Measurements from ENCODE around the gene ATP6V0D1. TPM values are rescaled to one million over a fixed set of nuclear protein-coding genes. Genes with fewer than 3 reads are reported as not detected.
"Not testable (repeated sequence)": the region's sequence is repeated elsewhere in the genome, so short reads cannot be mapped to it uniquely, and the experiment has no call there.

Gene ATP6V0D1
- total and polyA plus RNA-seq, 2 donors, result 50.0 to 92.5 TPM

DNA sequence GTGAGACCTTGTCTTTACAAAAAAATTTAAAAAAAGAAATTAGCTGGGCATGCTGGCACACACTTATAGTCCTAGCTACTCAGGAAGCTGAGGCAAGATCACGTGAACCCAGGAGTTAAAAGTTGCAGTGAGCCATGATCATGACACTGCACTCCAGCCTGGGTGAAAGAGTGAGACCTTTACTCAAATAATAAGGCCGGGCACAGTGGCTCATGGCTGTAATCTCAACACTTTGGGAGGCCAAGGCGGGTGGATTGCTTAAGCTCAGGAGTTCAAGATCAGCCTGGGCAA is 36.1 kb upstream of the ATP6V0D1 start:
- Histone ChIP-seq H3K36me3 (ENCODE audit: insufficient read depth) (no peaks in the 10 kb centered on the region), H3K4me1 (ENCODE audit: insufficient read depth) (no peaks in the 10 kb centered on the region), H3K27ac (ENCODE audit: low read depth) (no peak overlapping the region), H3K4me3 (ENCODE audit: low read depth, low read length) (no peak overlapping the region)
- WGBS, result 80% methylated on average over 3 of the region's 3 CpGs
- DNase-seq (ENCODE audit: extremely low spot score), result no peak

DNA sequence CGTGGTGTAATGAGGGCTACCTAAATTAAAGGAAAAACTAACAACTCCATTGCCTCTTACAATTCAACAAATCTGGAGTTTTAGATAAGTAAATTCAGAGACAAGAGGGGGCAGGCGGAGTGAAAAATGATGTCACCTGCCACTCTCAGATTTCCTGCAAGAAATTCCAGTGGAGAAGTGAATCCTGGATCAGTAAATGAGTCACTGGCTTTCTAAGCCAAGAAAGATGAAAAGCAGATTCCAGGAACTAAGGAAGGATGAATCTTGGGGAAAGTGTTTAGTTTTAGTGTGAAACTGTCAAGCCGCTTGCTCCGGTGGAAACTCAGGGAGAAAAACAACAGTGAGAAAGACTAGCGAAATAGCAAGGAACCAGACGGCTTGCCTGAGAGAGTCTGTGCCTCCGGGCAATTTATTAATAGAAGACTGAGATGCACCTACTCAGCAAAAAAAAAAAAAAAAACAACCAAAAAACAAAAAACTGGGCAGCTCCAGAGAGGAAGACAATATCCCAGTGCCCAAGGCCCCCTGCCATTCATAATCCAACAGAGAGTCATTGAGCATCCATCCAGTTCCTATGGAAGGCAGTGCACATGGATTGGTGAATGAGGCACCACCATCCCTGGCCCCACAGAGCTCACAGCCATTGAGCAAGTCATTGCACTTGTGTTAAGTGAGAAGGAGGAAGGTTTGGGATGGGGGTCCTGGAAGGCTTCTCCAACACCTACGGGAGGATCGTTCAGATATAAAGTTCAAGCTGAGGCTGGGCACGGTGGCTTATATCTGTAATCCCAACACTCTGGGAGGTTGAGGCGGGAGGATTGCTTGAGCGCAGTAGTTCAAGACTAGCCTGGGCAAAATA is 35.6 kb upstream of the ATP6V0D1 start:
- no peaks in the 10 kb centered on the region for H3K4me1 ChIP-seq (ENCODE audit: insufficient read depth)
- no peaks in the 10 kb centered on the region for H3K36me3 ChIP-seq (ENCODE audit: insufficient read depth)
- H3K4me3 ChIP-seq (ENCODE audit: low read depth, low read length), result no peak overlapping the region
- no peak for DNase-seq (ENCODE audit: extremely low spot score)
- 72% methylated on average over 12 of the region's 12 CpGs for WGBS
- H3K27ac ChIP-seq (ENCODE audit: low read depth), result no peak overlapping the region

DNA sequence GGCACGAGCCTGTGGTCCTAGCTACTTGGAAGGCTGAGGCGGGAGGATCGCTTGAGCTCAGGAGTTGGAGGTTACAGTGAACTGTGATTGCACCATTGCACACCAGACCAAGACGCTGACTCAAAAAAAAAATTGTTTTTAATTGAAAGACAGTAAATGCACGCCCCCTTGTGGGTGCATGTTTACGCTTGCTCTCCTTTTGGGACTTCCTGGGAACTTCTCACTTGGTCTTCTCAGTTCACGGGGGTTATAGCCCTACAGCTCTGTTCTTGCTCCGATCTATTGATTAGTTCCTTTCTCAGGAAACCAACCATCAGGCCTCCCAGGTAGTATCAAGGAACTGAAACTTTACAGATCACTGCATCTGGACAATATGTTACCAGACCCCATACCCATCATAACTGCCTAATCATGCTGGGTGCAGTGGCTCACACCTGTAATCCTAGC is 33.4 kb upstream of the ATP6V0D1 start:
- no peak for DNase-seq (ENCODE audit: extremely low spot score)
- Histone ChIP-seq H3K4me1 (ENCODE audit: insufficient read depth) (no peaks in the 10 kb centered on the region), H3K27ac (ENCODE audit: low read depth) (no peak overlapping the region), H3K36me3 (ENCODE audit: insufficient read depth) (no peaks in the 10 kb centered on the region), H3K4me3 (ENCODE audit: low read depth, low read length) (no peak overlapping the region)
- 12% methylated on average over 8 of the region's 8 CpGs for WGBS

DNA sequence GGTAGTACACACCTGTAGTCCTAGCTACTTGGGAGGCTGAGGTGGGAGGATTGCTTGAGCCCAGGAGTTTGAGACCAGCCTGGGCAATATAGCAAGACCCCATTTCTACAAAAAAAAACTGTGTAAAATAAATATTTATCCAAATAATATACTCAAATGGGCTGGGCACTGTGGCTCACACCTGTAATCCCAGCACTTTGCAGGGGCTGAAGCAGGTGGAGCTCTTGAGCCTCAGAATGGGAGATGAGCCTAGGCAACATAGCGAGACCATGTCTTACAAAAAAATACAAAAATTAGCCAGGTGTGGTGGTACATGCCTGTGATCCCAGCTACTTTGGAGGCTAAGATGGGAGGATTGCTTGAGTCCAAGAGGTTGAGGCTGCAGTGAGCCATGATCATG is 32.9 kb upstream of the ATP6V0D1 start:
- H3K4me1 ChIP-seq (ENCODE audit: insufficient read depth); H3K27ac ChIP-seq (ENCODE audit: low read depth); H3K36me3 ChIP-seq (ENCODE audit: insufficient read depth); DNase-seq (ENCODE audit: extremely low spot score); H3K4me3 ChIP-seq (ENCODE audit: low read depth, low read length): not testable (repeated sequence)
- 94% methylated on average over 1 of the region's 1 CpG for WGBS

DNA sequence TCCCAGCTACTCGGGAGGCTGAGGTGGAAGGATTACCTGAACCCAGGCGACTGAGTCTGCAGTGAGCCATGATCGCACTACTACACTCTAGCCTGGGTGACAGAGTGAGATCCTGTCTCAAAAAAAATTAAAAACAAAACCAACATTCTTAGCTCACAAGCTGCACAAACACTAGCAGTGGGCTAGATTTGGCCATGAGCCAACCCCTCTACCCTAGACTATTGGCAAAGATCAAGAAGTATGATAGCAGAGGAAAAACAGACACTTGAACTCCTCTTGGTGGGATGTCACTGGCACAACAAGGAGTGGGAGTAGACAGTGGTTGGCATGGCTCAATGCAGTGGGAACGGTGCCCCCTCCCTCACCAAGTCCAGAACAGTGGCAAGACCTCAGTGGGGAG is 28.1 kb upstream of the ATP6V0D1 start:
- 84% methylated on average over 4 of the region's 4 CpGs for WGBS
- no peak overlapping the region for H3K27ac ChIP-seq (ENCODE audit: low read depth)

DNA sequence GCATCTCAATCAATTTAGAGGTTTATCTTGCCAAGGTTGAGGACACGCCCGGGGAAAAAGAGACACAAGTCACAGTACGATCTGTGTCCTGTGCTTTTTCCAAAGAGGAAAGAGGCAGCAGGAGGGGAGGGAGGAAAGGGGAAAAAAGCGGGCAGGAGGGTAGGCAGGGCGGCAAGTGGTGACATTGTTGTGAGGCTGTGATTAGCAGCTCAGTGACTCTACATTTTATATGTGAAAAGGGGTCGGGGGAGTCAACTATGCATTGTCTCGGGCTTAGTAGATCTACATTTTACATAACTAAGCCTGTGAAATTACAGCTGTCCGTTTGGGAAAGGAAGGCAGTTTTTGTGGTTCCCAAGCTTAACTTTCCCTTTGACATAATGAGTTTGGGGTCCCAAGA is 25.5 kb upstream of the ATP6V0D1 start:
- WGBS, result 66% methylated on average over 8 of the region's 8 CpGs
- DNase-seq (ENCODE audit: extremely low spot score), result no peak
- Histone ChIP-seq H3K27ac (ENCODE audit: low read depth) (no peak overlapping the region), H3K4me3 (ENCODE audit: low read depth, low read length) (no peak overlapping the region), H3K4me1 (ENCODE audit: insufficient read depth) (no peaks in the 10 kb centered on the region), H3K36me3 (ENCODE audit: insufficient read depth) (no peaks in the 10 kb centered on the region)

More for the DNA sequence above, 28.1 kb upstream of the ATP6V0D1 start:
- DNase-seq (ENCODE audit: extremely low spot score), result no peak
- Histone ChIP-seq H3K4me1 (ENCODE audit: insufficient read depth) (no peaks in the 10 kb centered on the region), H3K4me3 (ENCODE audit: low read depth, low read length) (no peak overlapping the region), H3K36me3 (ENCODE audit: insufficient read depth) (no peaks in the 10 kb centered on the region)

DNA sequence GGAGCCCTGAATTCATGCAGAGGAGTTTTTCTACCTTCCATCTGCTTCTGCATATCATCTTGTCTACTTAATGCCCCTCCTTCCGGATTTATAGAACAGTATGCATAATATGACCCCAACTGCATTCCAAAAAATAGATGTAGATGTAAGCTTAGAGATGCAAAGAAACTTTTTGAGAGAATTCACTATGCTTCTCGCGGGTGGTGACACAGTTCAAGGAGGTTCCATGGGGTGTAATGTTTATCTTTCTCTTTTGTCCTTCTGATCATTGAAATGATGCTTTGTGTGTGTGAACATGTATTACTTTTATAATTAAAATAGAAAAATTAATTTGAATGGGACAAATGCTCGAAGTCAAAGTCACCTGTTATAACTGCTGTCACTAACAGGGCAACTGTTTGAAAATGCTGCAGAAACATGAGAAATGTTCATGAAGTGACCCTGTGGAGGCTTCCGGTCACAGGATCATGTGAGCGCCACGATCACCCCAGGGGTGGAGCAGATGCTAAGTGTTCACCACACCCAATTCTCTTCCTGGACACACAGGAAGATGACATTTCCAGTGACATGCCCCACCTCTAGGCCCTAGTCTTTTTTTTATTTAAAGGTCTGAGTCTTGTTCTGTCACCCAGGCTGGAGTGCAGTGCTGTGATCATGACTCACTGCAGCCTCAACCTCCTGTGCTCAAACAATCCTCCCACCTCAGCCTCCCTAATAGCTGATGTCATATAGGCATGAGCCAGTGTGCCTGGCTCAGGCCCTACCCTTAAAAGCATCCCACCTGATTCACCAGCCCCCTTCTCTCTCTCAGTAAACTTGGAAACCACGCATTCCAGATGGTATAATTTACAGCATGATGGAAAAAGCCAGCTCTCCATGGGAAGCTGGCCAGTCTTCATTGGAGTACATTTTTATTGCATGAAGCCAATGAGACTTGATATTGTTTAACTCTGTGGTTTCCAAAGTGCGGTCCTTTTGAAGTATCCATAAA is 23.4 kb upstream of the ATP6V0D1 start:
- no peaks in the 10 kb centered on the region for H3K4me1 ChIP-seq (ENCODE audit: insufficient read depth)
- H3K4me3 ChIP-seq (ENCODE audit: low read depth, low read length), result no peak overlapping the region
- WGBS, result 65% methylated on average over 9 of the region's 9 CpGs
- H3K36me3 ChIP-seq (ENCODE audit: insufficient read depth), result no peaks in the 10 kb centered on the region
- no peak overlapping the region for H3K27ac ChIP-seq (ENCODE audit: low read depth)
- DNase-seq (ENCODE audit: extremely low spot score), result no peak

DNA sequence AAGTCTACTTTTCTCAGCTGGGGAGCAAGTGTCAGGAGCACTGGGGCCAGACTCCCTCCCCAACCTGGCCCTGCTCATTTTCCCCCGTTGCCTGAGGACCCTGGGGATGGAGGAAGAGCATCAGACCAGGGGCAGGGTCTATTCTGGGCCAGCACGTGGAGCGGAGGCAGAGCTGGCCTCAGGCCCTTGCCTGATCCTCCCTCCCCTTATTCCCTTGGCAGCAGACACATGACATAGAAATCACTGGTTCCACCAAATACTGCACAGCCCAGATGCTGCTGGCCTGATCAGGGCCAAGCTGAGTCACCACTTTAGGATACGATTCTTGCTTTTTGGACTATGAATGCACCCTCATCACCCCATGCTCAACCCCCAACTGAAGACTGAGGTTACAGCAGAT is 18.1 kb upstream of the ATP6V0D1 start:
- no peak overlapping the region for H3K27ac ChIP-seq (ENCODE audit: low read depth)
- WGBS, result 59% methylated on average over 4 of the region's 4 CpGs
- no peaks in the 10 kb centered on the region for H3K4me1 ChIP-seq (ENCODE audit: insufficient read depth)
- DNase-seq (ENCODE audit: extremely low spot score), result no peak
- no peaks in the 10 kb centered on the region for H3K36me3 ChIP-seq (ENCODE audit: insufficient read depth)
- no peak overlapping the region for H3K4me3 ChIP-seq (ENCODE audit: low read depth, low read length)

DNA sequence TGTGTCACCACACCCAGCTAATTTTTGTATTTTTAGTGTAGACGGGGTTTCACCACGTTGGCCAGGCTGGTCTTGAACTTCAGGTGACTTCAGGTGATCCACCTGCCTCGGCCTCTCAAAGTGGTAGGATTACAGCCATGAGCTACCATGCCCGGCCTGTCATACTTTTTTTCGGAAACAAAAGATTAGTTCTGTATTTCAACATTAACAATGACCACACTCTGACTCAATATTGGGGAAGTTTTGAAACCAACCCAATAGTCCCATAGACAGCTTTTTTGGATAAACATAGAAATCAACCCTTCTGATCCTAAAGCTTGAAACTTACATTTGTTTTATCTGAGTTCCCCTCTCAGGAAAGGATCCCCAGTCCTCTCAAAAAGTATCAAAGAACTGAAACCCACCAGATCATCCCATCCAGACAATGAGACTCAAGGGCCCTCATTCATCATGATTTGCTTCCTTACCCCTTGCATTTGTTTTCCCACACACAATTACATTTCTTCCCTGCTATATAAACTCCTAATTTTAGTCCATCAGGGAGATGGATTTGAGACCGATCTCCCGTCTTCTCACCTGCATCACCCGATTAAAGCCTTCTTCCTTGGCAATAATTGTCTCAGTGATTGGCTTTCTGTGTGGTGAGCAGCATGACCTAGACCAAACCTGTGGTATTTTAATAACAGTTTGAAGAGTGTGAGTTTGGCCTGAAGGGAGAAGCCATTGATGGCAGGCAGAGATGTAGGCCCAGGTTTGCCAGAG is 9.6 kb upstream of the ATP6V0D1 start:
- no peak for DNase-seq (ENCODE audit: extremely low spot score)
- H3K27ac ChIP-seq (ENCODE audit: low read depth), result no peak overlapping the region
- no peak overlapping the region for H3K4me3 ChIP-seq (ENCODE audit: low read depth, low read length)
- H3K4me1 ChIP-seq (ENCODE audit: insufficient read depth), result no peaks in the 10 kb centered on the region
- WGBS, result 84% methylated on average over 8 of the region's 8 CpGs
- no peaks in the 10 kb centered on the region for H3K36me3 ChIP-seq (ENCODE audit: insufficient read depth)

DNA sequence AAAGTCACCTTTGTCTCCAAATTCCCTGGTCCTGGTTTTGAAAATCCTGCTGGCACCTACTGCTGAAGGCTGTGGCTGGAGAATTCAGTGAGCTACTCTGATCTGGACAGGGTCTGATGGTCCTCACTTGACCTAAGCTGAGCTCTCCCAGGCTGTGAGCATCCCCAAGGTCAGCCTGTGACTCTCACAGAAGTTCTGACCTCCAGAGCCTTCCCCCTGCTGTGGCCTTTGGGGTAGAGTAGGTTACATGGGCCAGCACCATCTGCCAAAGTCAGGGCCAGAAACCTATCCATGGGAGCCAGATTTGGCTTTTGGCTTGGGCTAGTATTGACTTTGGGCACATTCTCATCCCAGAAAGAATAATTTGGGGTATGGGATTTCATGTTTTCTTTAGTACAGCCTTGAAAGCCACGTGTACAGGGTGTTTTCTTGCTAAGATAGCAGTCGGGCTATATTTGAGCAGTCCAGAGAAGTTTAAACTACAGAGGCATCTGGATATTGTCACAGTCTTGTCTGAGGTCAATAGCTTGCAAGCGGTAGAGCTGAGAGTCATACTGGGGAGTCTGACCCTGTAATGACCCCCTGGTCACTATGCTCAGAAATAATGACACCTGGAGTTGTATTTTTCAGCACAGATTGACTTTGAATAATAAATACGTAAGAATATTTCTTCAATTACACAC is 8.6 kb upstream of the ATP6V0D1 start:
- H3K4me1 ChIP-seq (ENCODE audit: insufficient read depth), result no peaks in the 10 kb centered on the region
- 38% methylated on average over 4 of the region's 4 CpGs for WGBS
- H3K4me3 ChIP-seq (ENCODE audit: low read depth, low read length), result no peak overlapping the region
- no peak overlapping the region for H3K27ac ChIP-seq (ENCODE audit: low read depth)
- no peaks in the 10 kb centered on the region for H3K36me3 ChIP-seq (ENCODE audit: insufficient read depth)
- no peak for DNase-seq (ENCODE audit: extremely low spot score)

DNA sequence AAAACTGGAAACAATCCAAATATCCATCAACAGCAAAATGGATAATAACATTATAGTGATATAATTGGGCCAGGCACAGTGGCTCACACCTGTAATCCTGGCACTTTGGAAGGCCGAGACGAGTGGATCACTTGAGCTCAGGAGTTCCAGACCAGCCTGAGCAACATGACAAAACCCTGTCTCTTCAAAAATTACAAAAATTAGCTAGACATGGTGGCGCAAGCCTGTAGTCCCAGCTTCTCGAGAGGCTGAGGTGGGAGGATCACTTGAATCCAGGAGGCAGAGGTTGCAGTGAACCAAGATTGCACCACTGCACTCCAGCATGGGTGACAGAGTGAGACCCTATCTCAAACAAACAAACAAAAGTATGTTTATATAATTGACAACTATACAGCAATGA is 6.6 kb upstream of the ATP6V0D1 start:
- DNase-seq (ENCODE audit: extremely low spot score); H3K4me1 ChIP-seq (ENCODE audit: insufficient read depth); H3K4me3 ChIP-seq (ENCODE audit: low read depth, low read length); H3K36me3 ChIP-seq (ENCODE audit: insufficient read depth); H3K27ac ChIP-seq (ENCODE audit: low read depth): not testable (repeated sequence)
- WGBS, result 93% methylated on average over 4 of the region's 4 CpGs

DNA sequence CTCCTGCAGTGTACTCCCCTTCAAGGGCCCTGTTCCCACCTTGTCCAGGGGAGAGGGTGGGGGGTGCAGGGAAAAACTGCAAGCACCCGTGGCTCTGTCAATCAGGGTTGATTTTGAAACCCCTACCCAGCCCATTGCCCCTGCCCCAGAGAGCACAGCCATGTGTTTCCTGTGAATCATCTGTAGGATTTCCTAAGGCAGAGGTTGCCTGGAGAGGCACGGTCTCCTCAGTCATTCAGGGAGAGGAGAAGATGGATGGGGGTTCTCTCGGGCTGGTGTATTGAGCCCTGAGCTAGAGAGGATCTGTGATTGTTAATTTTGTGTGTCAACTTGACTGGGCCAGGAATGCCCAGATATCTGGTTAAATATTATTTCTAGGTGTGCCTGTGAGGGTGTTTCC is 5.8 kb upstream of the ATP6V0D1 start:
- Histone ChIP-seq H3K4me3 (ENCODE audit: low read depth, low read length) (no peak overlapping the region), H3K27ac (ENCODE audit: low read depth) (no peak overlapping the region), H3K4me1 (ENCODE audit: insufficient read depth) (peaks cover under 1% of the 10 kb centered on the region), H3K36me3 (ENCODE audit: insufficient read depth) (no peaks in the 10 kb centered on the region)
- 78% methylated on average over 3 of the region's 3 CpGs for WGBS
- DNase-seq (ENCODE audit: extremely low spot score), result no peak

Measured in urinary bladder (tissue), 4 donors.